GM21526 (cell line): ENCODE data around the gene KRTAP20-3.

Experiments used
- ATAC-seq: cut with Tn5 transposase; IDR thresholded peaks from one replicate; pipeline ENCODE4 v1.9.1; 2021; ENCODE audit warnings: moderate library complexity; ENCODE audit not compliant: unreplicated experiment, low FRiP score

The KRTAP20-3 gene

DNA sequence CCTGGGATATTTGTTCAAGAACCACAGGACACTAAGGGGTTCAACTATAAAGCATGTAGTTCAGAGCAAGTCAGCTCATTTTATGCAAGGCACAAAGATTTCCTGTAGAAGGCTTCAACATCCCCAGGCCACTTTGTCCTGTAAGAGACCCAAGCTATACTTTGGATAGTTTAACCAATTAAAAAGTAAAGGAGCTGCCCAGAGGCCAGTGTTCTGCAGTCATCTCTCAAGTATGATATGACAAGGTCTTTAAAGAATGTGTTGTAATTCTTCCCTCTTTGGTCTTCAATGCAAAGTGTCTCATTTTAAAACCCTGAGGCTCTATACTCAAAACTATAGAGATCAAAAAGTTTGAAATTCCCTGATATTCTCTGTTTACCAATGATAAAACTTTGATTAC, 34.1 kb downstream of the KRTAP20-3 start:
- no peak for ATAC-seq

DNA sequence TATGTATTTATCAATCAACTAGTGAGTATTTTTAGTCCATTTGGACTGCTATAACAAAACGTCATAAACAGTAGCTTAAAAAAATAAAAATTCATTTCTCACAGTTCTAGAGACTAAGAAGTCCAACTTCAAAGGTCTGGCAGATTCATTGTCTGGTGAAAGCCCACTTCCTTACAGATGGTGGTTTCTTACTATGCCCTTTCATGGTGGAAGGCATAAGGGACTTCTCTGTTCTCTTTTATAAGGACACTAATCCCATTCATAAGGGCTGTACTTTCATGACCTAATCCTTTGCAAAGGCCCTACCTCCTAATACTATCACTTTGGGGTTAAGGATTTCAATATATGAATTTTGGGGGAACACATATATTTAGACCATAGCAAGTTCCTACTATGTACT, 37.9 kb downstream of the KRTAP20-3 start:
- ATAC-seq, result no peak

DNA sequence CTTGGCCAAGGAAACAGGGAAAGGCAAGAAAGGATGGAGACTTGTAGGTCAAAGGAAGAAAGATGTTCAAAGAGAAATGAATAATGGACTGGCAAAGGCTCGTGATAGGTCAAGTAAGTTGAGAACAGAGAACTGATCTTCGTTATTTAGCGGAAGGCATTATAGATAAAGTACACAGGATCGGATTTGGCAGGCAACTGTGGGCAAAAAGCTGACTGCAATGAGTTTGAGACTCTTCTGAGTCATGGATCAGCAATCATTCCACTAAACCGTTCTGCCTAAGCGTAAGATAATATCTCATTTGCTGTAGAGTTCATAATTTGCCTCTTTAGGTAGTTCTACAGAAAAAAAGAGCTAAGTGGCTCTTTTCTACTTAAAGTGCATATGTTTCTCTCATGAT, 41.8 kb downstream of the KRTAP20-3 start:
- no peak for ATAC-seq

DNA sequence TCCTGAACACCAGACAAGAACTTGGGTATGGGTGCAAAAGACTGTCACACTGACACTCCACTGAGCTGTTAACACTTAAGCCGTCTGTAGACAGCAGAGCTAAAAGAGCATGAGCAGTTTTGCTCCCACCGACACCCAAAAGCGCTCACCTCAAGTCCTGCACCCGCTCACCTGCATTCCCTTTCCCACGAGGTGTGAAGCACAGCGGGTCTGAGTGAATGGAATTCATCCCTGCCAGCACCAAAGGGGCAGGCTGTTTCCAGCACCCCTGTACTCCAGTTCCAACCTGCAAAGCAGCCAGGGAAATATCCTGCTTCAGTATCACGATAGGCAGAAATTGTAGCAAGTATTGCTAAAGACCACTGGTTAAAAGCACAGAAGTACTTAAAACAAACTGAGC, 47.2 kb downstream of the KRTAP20-3 start:
- no peak for ATAC-seq
